B cell (primary cell): ENCODE data around the gene AMN1. TPM values are rescaled to one million over a fixed set of nuclear protein-coding genes. Genes with fewer than 3 reads are reported as not detected.

Source experiments
- ATAC-seq: fragments of 200-7000 bp; cut with Tn5 transposase; one replicate; pipeline ENCODE4 v1.10.0; 2021; ENCODE audit warnings: low read depth, mild to moderate bottlenecking, moderate number of reproducible peaks, moderate library complexity
- CTCF ChIA-PET: fragments of 350-600 bp; sonication (Branson Sonifier 250); formaldehyde crosslinking; loops from one replicate; lab custom pipeline; 2021; ENCODE audit warnings: antibody characterized with exemption, inconsistent platforms; lab: Charles Lee
- POLR2A ChIA-PET: fragments of 350-600 bp; sonication (Branson Sonifier 250); formaldehyde crosslinking; loops from one replicate; lab custom pipeline; 2021; ENCODE audit warnings: antibody characterized with exemption; lab: Charles Lee
- DNase-seq: peaks from one replicate; pipeline ENCODE4 v3.0.0; 2013
- H2AFZ ChIP-seq: 2 replicates; pipeline ENCODE4 v1.6.1; 2012; ENCODE audit warnings: mild to moderate bottlenecking, low read depth, low read length; ENCODE audit not compliant: insufficient read depth, poor library complexity, severe bottlenecking
- H3K27ac ChIP-seq, 2 donors: 1 replicate in 1 of 2; 2 replicates in 1 of 2; pipeline ENCODE4 v1.5.1; 2012 to 2013; ENCODE audit warnings: low read length in 2 of 2, mild to moderate bottlenecking in 2 of 2, moderate library complexity in 1 of 2
- H3K27me3 ChIP-seq, 4 experiments: fragments of 200-600 bp in 1 of 4; sonication (generic) in 1 of 4; replicated peaks in 1 of 4; 1 replicate in 2 of 4; 2 replicates in 2 of 4; pipeline versions ENCODE4 v1.6.1 to v1.7.0; 2013 to 2016; ENCODE audit warnings: low read length in 3 of 4, mild to moderate bottlenecking in 2 of 4, mixed read lengths in 1 of 4, moderate library complexity in 1 of 4; ENCODE audit not compliant: insufficient read depth in 4 of 4, control insufficient read depth in 3 of 4; ENCODE audit errors: control extremely low read depth in 1 of 4
- H3K36me3 ChIP-seq, 2 experiments: replicated peaks in 1 of 2; 1 replicate in 1 of 2; 2 replicates in 1 of 2; pipeline versions ENCODE4 v1.6.1 to v1.7.1; 2013; ENCODE audit warnings: low read length in 1 of 2; ENCODE audit not compliant: insufficient read depth in 2 of 2, control insufficient read depth in 1 of 2; ENCODE audit errors: control extremely low read depth in 1 of 2, extremely low read depth in 1 of 2
- H3K4me1 ChIP-seq, 2 donors: fragments of 200-600 bp in 1 of 2; sonication (generic) in 1 of 2; 1 replicate in 1 of 2; 2 replicates in 1 of 2; pipeline versions ENCODE4 v1.5.1 to v1.6.1; 2013 to 2017; ENCODE audit warnings: low read length in 2 of 2; ENCODE audit not compliant: control insufficient read depth in 2 of 2, insufficient read depth in 2 of 2
- H3K4me2 ChIP-seq: replicated peaks from 2 replicates; pipeline ENCODE3; 2012; ENCODE audit warnings: mild to moderate bottlenecking, low read depth, low read length; ENCODE audit not compliant: poor library complexity, severe bottlenecking
- H3K4me3 ChIP-seq, 5 experiments: fragments of 200-600 bp in 1 of 5; sonication (generic) in 1 of 5; 1 replicate in 3 of 5; 2 replicates in 2 of 5; pipeline versions ENCODE4 v1.5.1 to v1.7.0; 2011 to 2016; ENCODE audit warnings: low read length in 4 of 5, mild to moderate bottlenecking in 4 of 5, low read depth in 2 of 5, control low read depth in 1 of 5, moderate library complexity in 1 of 5; ENCODE audit not compliant: insufficient read depth in 1 of 5; ENCODE audit errors: control extremely low read depth in 1 of 5, extremely low read depth in 1 of 5
- H3K79me2 ChIP-seq: fragments of 200-600 bp; sonication (generic); one replicate; pipeline ENCODE4 v1.6.0; 2016; ENCODE audit warnings: low read length; ENCODE audit not compliant: control insufficient read depth, insufficient read depth
- H3K9ac ChIP-seq: fragments of 200-600 bp; sonication (generic); 2 replicates; pipeline ENCODE4 v1.6.1; 2017; ENCODE audit warnings: mild to moderate bottlenecking, low read length, moderate library complexity
- H3K9me3 ChIP-seq, 3 donors: one replicate each; pipeline versions ENCODE4 v1.6.1 to v1.7.1; 2013; ENCODE audit warnings: low read length in 2 of 3; ENCODE audit not compliant: control insufficient read depth in 2 of 3, insufficient read depth in 1 of 3; ENCODE audit errors: control extremely low read depth in 1 of 3
- H4K20me1 ChIP-seq: 2 replicates; pipeline ENCODE4 v1.6.0; 2012; ENCODE audit warnings: mild to moderate bottlenecking, low read length; ENCODE audit not compliant: insufficient read depth, control insufficient read depth, poor library complexity, severe bottlenecking
- H3K27ac Mint-ChIP-seq: one replicate; pipeline ENCODE4 v1.8.0; 2021; ENCODE audit warnings: mixed read lengths
- H3K27me3 Mint-ChIP-seq: one replicate; pipeline ENCODE4 v1.8.0; 2021; ENCODE audit warnings: mixed read lengths
- H3K4me1 Mint-ChIP-seq: one replicate; pipeline ENCODE4 v1.8.0; 2021; ENCODE audit warnings: mixed read lengths
- H3K4me3 Mint-ChIP-seq: one replicate; pipeline ENCODE4 v1.8.0; 2021; ENCODE audit warnings: mixed read lengths
- H3K9me3 Mint-ChIP-seq: one replicate; pipeline ENCODE4 v1.8.0; 2022; ENCODE audit warnings: mixed read lengths; ENCODE audit not compliant: insufficient read depth
- EZH2 ChIP-seq: IDR thresholded peaks from 2 replicates; pipeline ENCODE4 v1.6.1; 2012; ENCODE audit warnings: borderline replicate concordance, low read depth, mild to moderate bottlenecking, moderate library complexity, low read length; ENCODE audit not compliant: insufficient read depth, poor library complexity, severe bottlenecking
- WGBS: methylation state at CpG from one replicate; pipeline ENCODE4 v1.1.5; 2013; ENCODE audit warnings: missing lambda C conversion rate; ENCODE audit not compliant: insufficient coverage; 5-methylcytosine and 5-hydroxymethylcytosine counted together
- intact Hi-C: fragments of 100-400 bp; cut with micrococcal nuclease; formaldehyde crosslinking; loops from one replicate; pipeline ENCODE4 v1.10.0; 2022
- polyA plus RNA-seq: library from polyadenylated mRNA; depleted of rRNA; stranded (reverse); fragments of >200 nt; gene quantifications from 2 replicates; pipeline ENCODE4 v1.2.3, GENCODE V29; 2012
- total RNA-seq, 2 donors: library from RNA; stranded (reverse); fragments of 120-200 nt in 1 of 2; gene quantifications; 1 replicate in 1 of 2; 2 replicates in 1 of 2; pipeline versions ENCODE4 v1.2.3 to v1.2.4, GENCODE V29; 2013 to 2022
- TF ChIP-seq, protein P1 (sequence below): fragments of 200-600 bp; IDR thresholded peaks from one replicate; pipeline ENCODE4 v1.8.0; 2022; ENCODE audit warnings: antibody characterized with exemption, mild to moderate bottlenecking

AMN1 gene
- total and polyA plus RNA-seq, 2 donors (not counting 1 experiment from before 2014, with no cell fraction given), result 32.6 to 32.7 TPM

DNA sequence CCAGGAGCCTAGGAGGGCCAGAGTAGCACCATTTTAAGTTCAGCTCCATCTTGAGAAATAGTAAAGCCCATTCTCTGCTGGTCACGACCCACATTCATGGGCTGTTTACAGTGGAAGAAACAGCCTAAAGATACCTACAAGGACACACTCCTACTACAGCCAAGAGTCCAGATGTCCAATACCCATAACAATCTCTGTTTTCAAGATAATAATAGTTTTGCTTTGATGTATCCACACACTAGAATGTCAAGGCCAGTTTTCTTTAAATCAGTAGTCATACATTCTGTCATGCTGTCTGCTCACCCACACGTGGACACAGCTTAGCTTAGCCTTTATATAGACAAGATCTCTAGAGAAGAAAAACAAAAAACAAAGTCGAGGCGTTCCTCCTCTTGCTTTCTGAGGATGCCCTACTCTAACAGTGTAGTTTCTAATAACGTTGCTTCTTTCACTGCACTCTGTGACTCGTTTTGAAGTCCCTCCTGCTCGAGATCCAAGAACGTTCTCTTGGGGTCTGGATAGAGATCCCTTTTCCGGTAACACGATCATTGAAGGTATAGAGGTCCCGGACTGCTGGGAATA, 87.2 kb downstream of the AMN1 start:
- H2AFZ ChIP-seq, result no peak overlapping the region
- no peaks in the 10 kb centered on the region for H3K9me3 Mint-ChIP-seq

DNA sequence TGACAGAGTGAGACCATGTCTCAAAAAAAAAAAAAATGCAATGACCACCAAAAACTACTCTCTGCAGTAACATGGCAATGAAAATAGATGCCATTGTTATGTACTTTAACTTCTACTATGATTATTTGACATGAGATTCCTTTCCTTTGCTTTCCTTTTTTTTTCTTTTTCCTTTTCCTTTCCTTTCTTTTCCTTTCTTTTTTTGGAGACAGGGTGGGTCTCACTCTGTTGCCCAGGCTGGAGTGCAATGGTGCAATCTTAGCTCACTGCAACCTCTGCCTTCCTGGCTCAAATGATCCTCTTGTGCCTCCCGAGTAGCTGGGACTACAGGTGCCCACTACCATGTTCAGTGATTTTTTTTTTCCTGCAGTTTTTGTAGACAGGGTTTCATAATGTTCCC, 94.2 kb downstream of the AMN1 start:
- Histone ChIP-seq H4K20me1 (no peaks in the 10 kb centered on the region), H3K9me3 (peaks cover 0 to 2% (median 0%) of the 10 kb centered on the region in 3 donors), H3K4me2 (no peak overlapping the region), H3K36me3 (no peaks in the 10 kb centered on the region), H3K9ac (no peak overlapping the region), H3K79me2 (no peaks in the 10 kb centered on the region), H3K27ac (no peak overlapping the region), H3K4me1 (peaks cover 23 to 37% of the 10 kb centered on the region in 2 donors), H3K27me3 (no peaks in the 10 kb centered on the region), H3K4me3 (no peak overlapping the region), H2AFZ (no peak overlapping the region)
- intact Hi-C loops, result loop anchor here (5.0 to 10.0 kb wide), 2 partner anchors 90 to 152 kb away; no protein-coding TSS in a partner anchor
- Mint-ChIP-seq H3K27ac (peak overlapping the region; percentile 50), H3K9me3 (no peaks in the 10 kb centered on the region), H3K4me1 (peaks cover 36% of the 10 kb centered on the region), H3K27me3 (no peaks in the 10 kb centered on the region), H3K4me3 (no peak overlapping the region)
- WGBS, result 100% methylated on average over 1 of the region's 1 CpG
- DNase-seq (no peak), ATAC-seq (no peak)
- POLR2A ChIA-PET, result interaction anchor here (0.6 kb wide), 1 partner anchor 9 kb away, joined by 3 read pairs; no protein-coding TSS in a partner anchor
- CTCF ChIA-PET, result interaction anchor here (3.9 kb wide), 1 partner anchor 231 kb away, joined by 26 read pairs; no protein-coding TSS in a partner anchor
- no peak for TF ChIP-seq EZH2
- TF ChIP-seq, protein P1, sequence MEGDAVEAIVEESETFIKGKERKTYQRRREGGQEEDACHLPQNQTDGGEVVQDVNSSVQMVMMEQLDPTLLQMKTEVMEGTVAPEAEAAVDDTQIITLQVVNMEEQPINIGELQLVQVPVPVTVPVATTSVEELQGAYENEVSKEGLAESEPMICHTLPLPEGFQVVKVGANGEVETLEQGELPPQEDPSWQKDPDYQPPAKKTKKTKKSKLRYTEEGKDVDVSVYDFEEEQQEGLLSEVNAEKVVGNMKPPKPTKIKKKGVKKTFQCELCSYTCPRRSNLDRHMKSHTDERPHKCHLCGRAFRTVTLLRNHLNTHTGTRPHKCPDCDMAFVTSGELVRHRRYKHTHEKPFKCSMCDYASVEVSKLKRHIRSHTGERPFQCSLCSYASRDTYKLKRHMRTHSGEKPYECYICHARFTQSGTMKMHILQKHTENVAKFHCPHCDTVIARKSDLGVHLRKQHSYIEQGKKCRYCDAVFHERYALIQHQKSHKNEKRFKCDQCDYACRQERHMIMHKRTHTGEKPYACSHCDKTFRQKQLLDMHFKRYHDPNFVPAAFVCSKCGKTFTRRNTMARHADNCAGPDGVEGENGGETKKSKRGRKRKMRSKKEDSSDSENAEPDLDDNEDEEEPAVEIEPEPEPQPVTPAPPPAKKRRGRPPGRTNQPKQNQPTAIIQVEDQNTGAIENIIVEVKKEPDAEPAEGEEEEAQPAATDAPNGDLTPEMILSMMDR, result no peak

More for the DNA sequence above, 87.2 kb downstream of the AMN1 start:
- no peaks in the 10 kb centered on the region for H3K27me3 ChIP-seq
- H3K9me3 ChIP-seq, result no peaks in the 10 kb centered on the region
- H4K20me1 ChIP-seq, result no peaks in the 10 kb centered on the region
- no peaks in the 10 kb centered on the region for H3K79me2 ChIP-seq
- 87% methylated on average over 6 of the region's 11 CpGs for whole genome bisulfite sequencing
- H3K4me1 ChIP-seq, result peaks cover 17 to 26% of the 10 kb centered on the region in 2 donors
- H3K4me3 ChIP-seq, result no peak overlapping the region
- H3K27ac Mint-ChIP-seq, result no peak overlapping the region
- H3K9ac ChIP-seq, result no peak overlapping the region
- ChIA-PET CTCF (interaction anchor here (0.6 to 5.0 kb wide), 2 partner anchors 193 to 239 kb away, joined by 3 to 45 read pairs; no protein-coding TSS in a partner anchor), POLR2A (interaction anchor here (0.6 kb wide), 1 partner anchor 69 kb away, joined by 6 read pairs; no protein-coding TSS in a partner anchor)
- no peak for DNase-seq
- peaks cover 21% of the 10 kb centered on the region for H3K4me1 Mint-ChIP-seq
- ATAC-seq, result no peak
- intact Hi-C loops, result no loop called here
- no peak overlapping the region for H3K4me2 ChIP-seq
- no peaks in the 10 kb centered on the region for H3K27me3 Mint-ChIP-seq
- H3K36me3 ChIP-seq, result no peaks in the 10 kb centered on the region
- H3K4me3 Mint-ChIP-seq, result no peak overlapping the region
- no peak overlapping the region for H3K27ac ChIP-seq
- TF ChIP-seq, protein P1, result no peak
- no peak for TF ChIP-seq EZH2
